Measurements from ENCODE around the gene DTX3.
"Not testable (repeated sequence)": the region's sequence is repeated elsewhere in the genome, so short reads cannot be mapped to it uniquely, and the experiment has no call there.

DTX3 gene

DNA sequence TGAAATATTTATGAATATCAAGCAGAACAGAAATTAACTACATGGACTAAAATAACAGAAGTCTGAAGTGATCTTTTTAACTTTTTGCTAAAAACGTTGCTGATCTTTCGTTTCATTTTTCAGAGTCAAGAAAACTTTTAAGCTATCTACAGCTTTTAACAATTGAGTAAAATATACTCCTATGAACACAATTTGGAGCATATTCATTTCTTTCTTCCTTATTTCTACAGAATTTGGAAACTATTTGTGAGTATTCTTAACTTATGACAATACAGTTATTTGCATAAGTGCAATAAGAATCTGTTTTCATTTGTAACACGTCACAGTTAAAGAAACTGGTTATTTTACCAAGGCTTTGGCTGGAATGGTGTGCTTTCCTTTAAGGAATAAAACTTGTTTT lies 49.4 kb downstream of the DTX3 start:
- H3K27ac ChIP-seq (ENCODE audit: extremely low read depth, low read depth, low read length): no peak overlapping the region
- ChIA-PET CTCF (no interaction called here), POLR2A (no interaction called here)
- H3K9me3 ChIP-seq (ENCODE audit: control insufficient read depth, insufficient read depth, low read depth, low read length): no peaks in the 10 kb centered on the region
- no peak overlapping the region for H3K4me3 ChIP-seq (ENCODE audit: low read depth, low read length)
- no peaks in the 10 kb centered on the region for H3K4me1 ChIP-seq (ENCODE audit: control insufficient read depth, insufficient read depth, low read length)
- H3K36me3 ChIP-seq (ENCODE audit: control insufficient read depth in 2 of 2, insufficient read depth in 1 of 2, low read length in 2 of 2): no peaks in the 10 kb centered on the region
- no peak for TF ChIP-seq ZNF132 (tag by site-specific recombination; IDR thresholded peaks at IDR 0.05; ENCODE audit: borderline replicate concordance)
- no peak for TF ChIP-seq ZNF560 (tag by site-specific recombination; IDR thresholded peaks at IDR 0.05; ENCODE audit: borderline replicate concordance)
- TF ChIP-seq ZEB2 (tag by site-specific recombination; IDR thresholded peaks at IDR 0.05): no peak
- 0 out of 2 replicates have a peak, but pooled peaks have one; percentile 18 for TF ChIP-seq ZNF26 (tag by site-specific recombination; IDR thresholded peaks at IDR 0.05)
- peak; percentile 87 for TF ChIP-seq SETDB1 (IDR thresholded peaks at IDR 0.05; ENCODE audit: insufficient read length, low read length)
- no peak for TF ChIP-seq ZNF174 (tag by site-specific recombination; IDR thresholded peaks at IDR 0.05)
- TF ChIP-seq ZBTB17 (tag by site-specific recombination; IDR thresholded peaks at IDR 0.05): no peak
- no peak for TF ChIP-seq GLI4 (tag by site-specific recombination; IDR thresholded peaks at IDR 0.05)

DNA sequence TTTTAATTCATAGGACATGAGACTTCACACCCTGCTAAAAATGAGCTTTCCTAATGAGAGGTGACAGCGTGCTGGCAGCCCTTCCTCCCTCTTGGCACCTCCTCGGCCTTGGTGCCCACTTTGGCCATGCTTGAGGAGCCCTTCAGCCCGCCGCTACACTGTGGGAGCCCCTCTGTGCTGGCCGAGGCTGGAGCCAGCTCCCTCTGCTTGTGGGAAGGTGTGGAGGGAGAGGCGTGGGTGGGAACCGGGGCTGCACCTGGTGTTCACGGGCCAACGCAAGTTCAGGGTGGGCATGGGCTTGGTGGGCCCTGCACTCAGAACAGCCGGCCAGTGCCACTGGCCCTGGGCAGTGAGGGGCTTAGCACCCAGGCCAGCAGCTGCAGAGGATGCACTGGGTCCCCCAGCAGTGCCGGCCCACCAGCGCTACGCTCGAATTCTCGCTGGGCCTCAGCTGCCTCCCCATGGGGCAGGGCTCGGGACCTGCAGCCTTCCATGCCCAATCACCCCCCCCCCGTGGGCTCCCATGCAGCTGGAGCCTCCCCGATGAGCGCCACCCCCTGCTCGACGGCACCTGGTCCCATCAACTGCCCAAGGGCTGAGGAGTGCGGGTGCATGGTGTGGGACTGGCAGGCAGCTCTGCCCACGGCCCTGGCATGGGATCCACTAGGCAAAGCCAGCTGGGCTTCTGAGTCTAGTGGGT lies 51.1 kb downstream of the DTX3 start:
- Histone ChIP-seq H3K36me3 (ENCODE audit: control insufficient read depth in 2 of 2, insufficient read depth in 1 of 2, low read length in 2 of 2) (no peaks in the 10 kb centered on the region), H3K4me3 (ENCODE audit: low read depth, low read length) (no peak overlapping the region), H3K9me3 (ENCODE audit: control insufficient read depth, insufficient read depth, low read depth, low read length) (no peaks in the 10 kb centered on the region), H3K27ac (ENCODE audit: extremely low read depth, low read depth, low read length) (no peak overlapping the region), H3K4me1 (ENCODE audit: control insufficient read depth, insufficient read depth, low read length) (no peaks in the 10 kb centered on the region)
- CTCF ChIA-PET: interaction anchor here (0.6 to 1.0 kb wide), 2 partner anchors 56 to 1114 kb away, joined by 3 to 4 read pairs; no protein-coding TSS in a partner anchor
- POLR2A ChIA-PET: interaction anchor here (0.7 kb wide), 1 partner anchor 52 kb away, joined by 4 read pairs; no protein-coding TSS in a partner anchor
- TF ChIP-seq ZNF624 (tag by site-specific recombination; IDR thresholded peaks at IDR 0.05) (no peak), ZNF311 (tag by site-specific recombination; IDR thresholded peaks at IDR 0.05; ENCODE audit: borderline replicate concordance) (no peak), KLF10 (tag by site-specific recombination; IDR thresholded peaks at IDR 0.05) (no peak), ZNF654 (tag by site-specific recombination; IDR thresholded peaks at IDR 0.05; ENCODE audit: low read depth) (no peak), MEIS1 (CRISPR knock-in tag; IDR thresholded peaks at IDR 0.05; ENCODE audit: borderline replicate concordance) (no peak), REPIN1 (tag by site-specific recombination; IDR thresholded peaks at IDR 0.05; ENCODE audit: low read depth) (no peak), ZNF202 (tag by site-specific recombination; IDR thresholded peaks at IDR 0.05; ENCODE audit: borderline replicate concordance) (no peak), ZNF560 (tag by site-specific recombination; IDR thresholded peaks at IDR 0.05; ENCODE audit: borderline replicate concordance) (no peak), ZNF626 (tag by site-specific recombination; IDR thresholded peaks at IDR 0.05) (no peak), ZSCAN30 (tag by site-specific recombination; IDR thresholded peaks at IDR 0.05) (no peak)
- TF ChIP-seq, protein P1, sequence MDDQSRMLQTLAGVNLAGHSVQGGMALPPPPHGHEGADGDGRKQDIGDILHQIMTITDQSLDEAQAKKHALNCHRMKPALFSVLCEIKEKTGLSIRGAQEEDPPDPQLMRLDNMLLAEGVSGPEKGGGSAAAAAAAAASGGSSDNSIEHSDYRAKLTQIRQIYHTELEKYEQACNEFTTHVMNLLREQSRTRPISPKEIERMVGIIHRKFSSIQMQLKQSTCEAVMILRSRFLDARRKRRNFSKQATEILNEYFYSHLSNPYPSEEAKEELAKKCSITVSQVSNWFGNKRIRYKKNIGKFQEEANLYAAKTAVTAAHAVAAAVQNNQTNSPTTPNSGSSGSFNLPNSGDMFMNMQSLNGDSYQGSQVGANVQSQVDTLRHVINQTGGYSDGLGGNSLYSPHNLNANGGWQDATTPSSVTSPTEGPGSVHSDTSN (CRISPR knock-in tag; IDR thresholded peaks at IDR 0.05): no peak

GRCh38 chr12:57656408-57656807 lies 51.8 kb downstream of the DTX3 start:
- POLR2A ChIA-PET; H3K4me3 ChIP-seq (ENCODE audit: low read depth, low read length); H3K36me3 ChIP-seq (ENCODE audit: control insufficient read depth in 2 of 2, insufficient read depth in 1 of 2, low read length in 2 of 2); H3K4me1 ChIP-seq (ENCODE audit: control insufficient read depth, insufficient read depth, low read length); H3K9me3 ChIP-seq (ENCODE audit: control insufficient read depth, insufficient read depth, low read depth, low read length); H3K27ac ChIP-seq (ENCODE audit: extremely low read depth, low read depth, low read length): not testable (repeated sequence)
- CTCF ChIA-PET: interaction anchor here (0.6 to 1.2 kb wide), 3 partner anchors 37 to 1114 kb away, joined by 3 to 4 read pairs (median 4); no protein-coding TSS in a partner anchor
